ENCODE data around the gene NPAS1.

DNA sequence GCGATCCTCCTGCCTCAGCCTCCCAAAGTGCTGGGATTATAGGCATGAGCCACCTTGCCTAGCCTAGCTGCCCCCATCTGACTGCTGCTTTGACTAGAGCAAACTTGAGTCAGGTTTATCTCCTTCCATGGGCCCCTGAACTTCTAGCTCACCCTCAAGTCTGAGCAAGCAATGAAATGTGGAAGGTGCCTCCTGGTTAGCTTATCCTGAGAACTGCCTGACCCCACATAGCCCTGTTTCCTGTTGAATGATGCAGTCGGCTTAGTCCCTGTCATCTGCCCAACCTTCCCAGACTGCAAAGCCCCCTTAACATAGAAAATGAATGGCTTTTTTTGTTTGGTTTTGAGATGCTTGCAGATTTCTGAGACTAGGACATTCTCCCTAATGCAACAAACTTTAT lies 37.7 kb downstream of the NPAS1 start:
- no peak for TF ChIP-seq POLR2A (IDR thresholded peaks at IDR 0.05)
- TF ChIP-seq, protein P1, sequence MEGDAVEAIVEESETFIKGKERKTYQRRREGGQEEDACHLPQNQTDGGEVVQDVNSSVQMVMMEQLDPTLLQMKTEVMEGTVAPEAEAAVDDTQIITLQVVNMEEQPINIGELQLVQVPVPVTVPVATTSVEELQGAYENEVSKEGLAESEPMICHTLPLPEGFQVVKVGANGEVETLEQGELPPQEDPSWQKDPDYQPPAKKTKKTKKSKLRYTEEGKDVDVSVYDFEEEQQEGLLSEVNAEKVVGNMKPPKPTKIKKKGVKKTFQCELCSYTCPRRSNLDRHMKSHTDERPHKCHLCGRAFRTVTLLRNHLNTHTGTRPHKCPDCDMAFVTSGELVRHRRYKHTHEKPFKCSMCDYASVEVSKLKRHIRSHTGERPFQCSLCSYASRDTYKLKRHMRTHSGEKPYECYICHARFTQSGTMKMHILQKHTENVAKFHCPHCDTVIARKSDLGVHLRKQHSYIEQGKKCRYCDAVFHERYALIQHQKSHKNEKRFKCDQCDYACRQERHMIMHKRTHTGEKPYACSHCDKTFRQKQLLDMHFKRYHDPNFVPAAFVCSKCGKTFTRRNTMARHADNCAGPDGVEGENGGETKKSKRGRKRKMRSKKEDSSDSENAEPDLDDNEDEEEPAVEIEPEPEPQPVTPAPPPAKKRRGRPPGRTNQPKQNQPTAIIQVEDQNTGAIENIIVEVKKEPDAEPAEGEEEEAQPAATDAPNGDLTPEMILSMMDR (IDR thresholded peaks at IDR 0.05 in 8 of 11, conservative IDR thresholded peaks at IDR 0.05 in 3 of 11) = no peak
